GM23248 (cell line): ENCODE results near the gene PSMA5. TPM values are rescaled to one million over a fixed set of nuclear protein-coding genes. Genes with fewer than 3 reads are reported as not detected.

Source experiments
- DNase-seq: peaks from one replicate; pipeline ENCODE4 v3.0.0-alpha.2; 2015
- H2AFZ ChIP-seq: fragments of 200-600 bp; sonication (generic); 2 replicates; pipeline ENCODE4 v1.6.1; 2016; ENCODE audit warnings: antibody characterized with exemption
- H3F3A ChIP-seq: fragments of 200-600 bp; sonication (generic); 2 replicates; pipeline ENCODE4 v1.6.1; 2016; ENCODE audit warnings: mild to moderate bottlenecking, antibody characterized with exemption, mixed run types; ENCODE audit not compliant: insufficient read depth
- H3K27ac ChIP-seq: fragments of 200-600 bp; sonication (generic); 2 replicates; pipeline ENCODE4 v1.5.1; 2016; ENCODE audit warnings: mild to moderate bottlenecking
- H3K27me3 ChIP-seq: fragments of 200-600 bp; sonication (generic); replicated peaks from 2 replicates; pipeline ENCODE4 v1.6.1; 2016; ENCODE audit warnings: mild to moderate bottlenecking; ENCODE audit not compliant: insufficient read depth
- H3K36me3 ChIP-seq: fragments of 200-600 bp; sonication (generic); 2 replicates; pipeline ENCODE4 v1.6.1; 2016; ENCODE audit warnings: low read depth, mild to moderate bottlenecking
- H3K4me1 ChIP-seq: fragments of 200-600 bp; sonication (generic); 2 replicates; pipeline ENCODE4 v1.6.1; 2016; ENCODE audit warnings: mild to moderate bottlenecking; ENCODE audit not compliant: insufficient read depth
- H3K4me2 ChIP-seq: fragments of 200-600 bp; sonication (generic); one replicate; pipeline ENCODE4 v1.6.1; 2016; ENCODE audit warnings: mild to moderate bottlenecking; ENCODE audit not compliant: unreplicated experiment
- H3K4me3 ChIP-seq: fragments of 200-600 bp; sonication (generic); 2 replicates; pipeline ENCODE4 v1.5.1; 2016; ENCODE audit warnings: mild to moderate bottlenecking
- H3K79me2 ChIP-seq: fragments of 200-600 bp; sonication (generic); 2 replicates; pipeline ENCODE4 v1.6.1; 2016; ENCODE audit warnings: mild to moderate bottlenecking; ENCODE audit not compliant: insufficient read depth
- H3K9ac ChIP-seq: fragments of 200-600 bp; sonication (generic); 2 replicates; pipeline ENCODE4 v1.6.1; 2016; ENCODE audit warnings: mild to moderate bottlenecking
- H3K9me2 ChIP-seq: fragments of 200-600 bp; sonication (generic); 2 replicates; pipeline ENCODE4 v1.6.1; 2016; ENCODE audit warnings: mixed run types, mild to moderate bottlenecking, moderate library complexity; ENCODE audit not compliant: insufficient read depth
- H3K9me3 ChIP-seq: fragments of 200-600 bp; sonication (generic); one replicate; pipeline ENCODE4 v1.6.1; 2017; ENCODE audit warnings: low read depth
- H4K20me1 ChIP-seq: fragments of 200-600 bp; sonication (generic); 2 replicates; pipeline ENCODE4 v1.6.0; 2016; ENCODE audit not compliant: insufficient read depth
- EZH2 ChIP-seq: fragments of 200-600 bp; sonication (generic); IDR thresholded peaks from 2 replicates; pipeline ENCODE4 v1.6.1; 2018; ENCODE audit warnings: antibody characterized with exemption, mild to moderate bottlenecking; ENCODE audit not compliant: insufficient read depth, poor library complexity, severe bottlenecking
- EZH2phosphoT487 ChIP-seq: fragments of 200-600 bp; sonication (generic); IDR thresholded peaks from 2 replicates; pipeline ENCODE4 v1.6.1; 2018; ENCODE audit warnings: antibody characterized with exemption, moderate library complexity, mild to moderate bottlenecking, low read depth; ENCODE audit not compliant: insufficient read depth
- WGBS, 2 experiments: methylation state at CpG; one replicate each; pipeline ENCODE4 v1.1.6; 2015 to 2017; ENCODE audit warnings: low lambda C conversion rate in 2 of 2, low coverage in 1 of 2; ENCODE audit errors: missing lambda C conversion rate in 2 of 2; 5-methylcytosine and 5-hydroxymethylcytosine counted together
- in situ Hi-C: fragments of 300-500 bp; cut with MboI; formaldehyde crosslinking; loops from 2 replicates; pipeline ENCODE4 v1.15.0; 2020
- polyA plus RNA-seq: library from polyadenylated mRNA; unstranded; fragments of >200 nt; fragmentation: Nextera tagmentation; extraction: Ambion mirVana; gene quantifications from 2 replicates; pipeline ENCODE4 v1.2.1, GENCODE V29; 2016
- total RNA-seq: library from RNA; depleted of rRNA; stranded (reverse); fragments of >200 nt; shearing (Covaris generic); gene quantifications from 2 replicates; pipeline ENCODE4 v1.2.3, GENCODE V29; 2014

PSMA5 gene
- total and polyA plus RNA-seq, 2 experiments from 2014 or later: 53.7 to 94.5 TPM

DNA sequence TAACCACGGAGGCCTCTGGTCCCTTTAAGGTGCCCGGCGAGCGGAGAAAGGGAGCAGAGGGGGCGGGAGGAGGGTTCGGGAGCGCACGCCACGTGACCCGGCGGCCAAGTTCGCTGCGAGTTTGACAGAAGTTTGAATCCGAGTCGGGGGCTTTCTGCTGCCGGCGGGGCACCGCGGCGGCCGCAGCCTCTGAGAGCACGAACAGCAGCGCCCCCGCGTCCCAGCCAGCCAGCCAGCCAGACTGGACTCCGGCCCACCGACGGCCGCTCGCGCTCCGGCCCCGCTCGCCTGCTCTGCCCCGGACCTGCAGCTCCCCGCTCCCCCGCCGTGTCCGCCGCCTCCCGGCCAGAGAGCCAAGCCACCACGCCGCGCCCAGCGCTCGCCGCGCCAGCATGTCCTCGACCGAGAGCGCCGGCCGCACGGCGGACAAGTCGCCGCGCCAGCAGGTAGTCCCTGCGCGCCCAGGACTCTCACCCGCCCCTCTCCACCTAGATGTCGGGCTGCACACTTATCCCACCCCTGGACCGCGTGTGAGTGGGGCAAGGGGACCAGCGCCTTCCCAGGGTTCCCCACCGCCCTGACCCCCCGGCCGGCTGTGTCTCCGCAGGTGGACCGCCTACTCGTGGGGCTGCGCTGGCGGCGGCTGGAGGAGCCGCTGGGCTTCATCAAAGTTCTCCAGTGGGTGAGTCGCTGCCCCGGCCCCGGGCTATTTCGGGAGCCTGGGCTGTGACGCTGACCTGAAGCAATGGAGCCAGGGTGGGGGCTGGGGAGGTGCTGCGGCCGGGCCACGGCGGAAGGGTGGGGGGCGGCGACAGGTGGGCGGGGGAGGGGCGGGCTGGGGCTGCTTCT lies 40.4 kb upstream of the PSMA5 start, which contains the start of gene SYPL2:
Gene SYPL2 (plus strand): TSS at position 95 of the 849 bp plus-strand sequence. CDS start 298 bp downstream, at position 393.
- Histone ChIP-seq H3K9me2 (no peaks in the 10 kb centered on the region), H3K9me3 (no peaks in the 10 kb centered on the region), H3F3A (no peaks in the 10 kb centered on the region), H2AFZ (peak within 1 kb of the TSS; percentile 81), H4K20me1 (no peaks in the 10 kb centered on the region), H3K4me2 (peak within 1 kb of the TSS; percentile 67), H3K79me2 (no peaks in the 10 kb centered on the region), H3K36me3 (no peaks in the 10 kb centered on the region), H3K4me3 (peak within 1 kb of the TSS; percentile 66), H3K27ac (no peak within 1 kb of the TSS), H3K4me1 (no peaks in the 10 kb centered on the region), H3K9ac (peak within 1 kb of the TSS; percentile 52), H3K27me3 (peaks cover 74% of the 10 kb centered on the region)
- 4 to 5% methylated on average over 42 to 69 of the region's 88 CpGs for WGBS, 2 experiments
- no peak for TF ChIP-seq EZH2phosphoT487
- TF ChIP-seq EZH2: peak; percentile 39
- DNase-seq: peak; percentile 64
- in situ Hi-C loops: no loop called here

DNA sequence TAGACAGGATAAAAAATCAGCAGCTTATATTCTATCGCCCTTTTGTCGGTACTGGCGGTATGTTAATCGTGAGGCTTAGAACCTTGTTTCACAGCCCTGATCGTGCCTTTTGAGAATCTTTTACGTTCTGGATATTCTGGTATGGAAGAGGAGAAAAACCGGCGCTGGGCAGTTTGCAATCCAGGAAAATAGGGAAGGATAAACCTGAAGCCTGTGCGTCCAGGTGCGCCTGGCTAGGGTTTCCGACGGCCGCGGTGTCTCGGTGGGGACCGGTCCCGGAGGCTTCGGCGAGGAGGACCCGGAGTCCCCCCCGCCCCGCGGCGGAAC lies 39.8 kb upstream of the PSMA5 start:
- peak overlapping the region; percentile 52 for H3K9ac ChIP-seq
- in situ Hi-C loops: no loop called here
- H3K79me2 ChIP-seq: no peaks in the 10 kb centered on the region

DNA sequence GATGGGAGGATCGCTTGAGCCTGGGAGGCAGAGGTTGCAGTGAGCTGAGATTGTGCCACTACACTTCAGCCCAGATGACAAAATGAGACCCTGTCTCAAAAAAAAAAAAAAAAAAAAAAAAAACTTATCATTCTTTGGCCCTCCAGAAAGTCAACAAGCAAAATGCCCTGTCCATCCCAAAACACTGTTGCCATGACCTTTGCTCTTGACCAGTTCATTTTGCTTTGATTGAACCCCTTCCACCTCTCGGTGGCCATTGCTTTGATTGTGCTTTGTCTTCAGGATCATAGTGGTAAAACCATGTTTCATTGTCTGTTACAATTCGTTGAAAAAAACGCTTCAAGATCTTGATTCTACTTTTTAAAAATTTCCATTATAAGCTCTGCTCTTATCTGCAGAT lies 31.6 kb upstream of the PSMA5 start:
- no peak for TF ChIP-seq EZH2
- TF ChIP-seq EZH2phosphoT487: no peak
- Histone ChIP-seq H2AFZ (no peak overlapping the region), H4K20me1 (no peaks in the 10 kb centered on the region), H3K27me3 (peaks cover 13% of the 10 kb centered on the region), H3K79me2 (no peaks in the 10 kb centered on the region), H3F3A (no peaks in the 10 kb centered on the region), H3K27ac (no peak overlapping the region), H3K4me3 (no peak overlapping the region), H3K9ac (no peak overlapping the region), H3K36me3 (no peaks in the 10 kb centered on the region), H3K9me3 (no peaks in the 10 kb centered on the region), H3K4me1 (no peaks in the 10 kb centered on the region), H3K4me2 (no peak overlapping the region), H3K9me2 (no peaks in the 10 kb centered on the region)
- no peak for DNase-seq
- in situ Hi-C loops: no loop called here
- WGBS, 2 experiments: 54 to 56% methylated on average over 4 of the region's 4 CpGs

More for the DNA sequence above, 39.8 kb upstream of the PSMA5 start:
- no peak overlapping the region for H3K27ac ChIP-seq
- TF ChIP-seq EZH2: no peak
- TF ChIP-seq EZH2phosphoT487: no peak
- peak overlapping the region; percentile 66 for H3K4me3 ChIP-seq
- DNase-seq: peak; percentile 33
- H3K9me2 ChIP-seq: no peaks in the 10 kb centered on the region
- H3K36me3 ChIP-seq: no peaks in the 10 kb centered on the region
- no peaks in the 10 kb centered on the region for H3K9me3 ChIP-seq
- peak overlapping the region; percentile 67 for H3K4me2 ChIP-seq
- H4K20me1 ChIP-seq: no peaks in the 10 kb centered on the region
- 2 to 4% methylated on average over 9 to 24 of the region's 24 CpGs for WGBS, 2 experiments
- H3K4me1 ChIP-seq: no peaks in the 10 kb centered on the region
- H3K27me3 ChIP-seq: peaks cover 70% of the 10 kb centered on the region
- H3F3A ChIP-seq: no peaks in the 10 kb centered on the region
- H2AFZ ChIP-seq: peak overlapping the region; percentile 81

DNA sequence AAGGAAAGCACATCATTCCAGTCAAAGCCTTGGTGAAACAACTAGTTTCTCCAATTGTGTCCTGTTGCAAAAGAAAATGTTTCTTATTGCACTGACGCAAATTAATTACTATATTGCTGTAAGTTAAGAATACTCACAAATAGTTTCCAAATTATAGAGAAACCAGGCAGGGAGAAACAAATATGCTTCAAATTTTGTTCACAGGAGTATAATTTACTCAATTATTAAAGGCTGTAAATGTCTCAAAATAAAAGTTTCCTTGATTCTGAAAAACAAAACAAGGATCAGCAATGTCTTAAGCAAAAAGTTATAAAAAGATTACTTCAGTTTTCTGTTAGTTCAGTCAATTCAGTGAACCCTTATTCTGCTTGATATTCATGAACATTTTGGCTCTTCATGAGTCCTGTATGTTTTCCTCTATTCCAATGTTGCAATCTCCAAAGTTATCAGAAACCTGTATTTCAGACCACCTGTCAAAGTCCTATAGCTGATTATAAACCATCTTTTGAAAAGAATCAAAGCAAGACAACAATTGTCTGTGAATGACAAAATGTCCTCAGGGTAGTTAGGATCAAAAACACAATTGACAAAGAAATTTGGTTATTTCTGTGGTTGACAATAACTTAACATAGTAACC lies 28.4 kb upstream of the PSMA5 start:
- no peaks in the 10 kb centered on the region for H3K4me1 ChIP-seq
- no peaks in the 10 kb centered on the region for H3K9me3 ChIP-seq
- no peak overlapping the region for H3K9ac ChIP-seq
- DNase-seq: no peak
- TF ChIP-seq EZH2: no peak
- no peak for TF ChIP-seq EZH2phosphoT487
- no peaks in the 10 kb centered on the region for H3K79me2 ChIP-seq
- H3K9me2 ChIP-seq: no peaks in the 10 kb centered on the region
- in situ Hi-C loops: no loop called here
- 73 to 79% methylated on average over 1 of the region's 1 CpG for WGBS, 2 experiments
- peaks cover 8% of the 10 kb centered on the region for H3K27me3 ChIP-seq
- no peaks in the 10 kb centered on the region for H4K20me1 ChIP-seq
- no peaks in the 10 kb centered on the region for H3F3A ChIP-seq
- no peak overlapping the region for H3K4me2 ChIP-seq
- no peak overlapping the region for H3K27ac ChIP-seq
- no peak overlapping the region for H3K4me3 ChIP-seq
- H2AFZ ChIP-seq: no peak overlapping the region
- no peaks in the 10 kb centered on the region for H3K36me3 ChIP-seq
